Lower lobe of right lung (tissue), 2 donors: Measurements from ENCODE around the gene ASCC2. TPM values are rescaled to one million over a fixed set of nuclear protein-coding genes. Genes with fewer than 3 reads are reported as not detected.

ENCODE experiments used
- ATAC-seq, 2 donors: fragments of 200-7000 bp; cut with Tn5 transposase; one replicate each; pipeline ENCODE4 v1.9.1; 2020 to 2022; ENCODE audit warnings: mild to moderate bottlenecking in 2 of 2, moderate library complexity in 2 of 2
- DNase-seq: peaks from one replicate; pipeline ENCODE4 v3.0.0-alpha.2; 2020
- H3K27ac ChIP-seq: fragments of 200-600 bp; one replicate; pipeline ENCODE4 v1.8.0; 2022
- H3K27me3 ChIP-seq: fragments of 200-600 bp; one replicate; pipeline ENCODE4 v1.8.0; 2022; ENCODE audit warnings: low read depth
- H3K36me3 ChIP-seq: fragments of 200-600 bp; one replicate; pipeline ENCODE4 v1.8.0; 2022; ENCODE audit warnings: mild to moderate bottlenecking
- H3K4me1 ChIP-seq: fragments of 200-600 bp; one replicate; pipeline ENCODE4 v1.8.0; 2022
- H3K4me3 ChIP-seq: fragments of 200-600 bp; one replicate; pipeline ENCODE4 v1.8.0; 2022; ENCODE audit warnings: mild to moderate bottlenecking
- H3K9me3 ChIP-seq: fragments of 200-600 bp; one replicate; pipeline ENCODE4 v1.8.0; 2022
- intact Hi-C: fragments of 100-400 bp; cut with DNase I; formaldehyde crosslinking; loops from one replicate; pipeline ENCODE4 v1.11.0; 2022
- total RNA-seq: library from RNA; stranded (reverse); fragmentation: NEBNext Ultra II Directional; extraction: Animal tissue kit (Norgen Biotek cat#: 25700); gene quantifications from one replicate; pipeline ENCODE4 v1.2.1, GENCODE V29; 2021
- TF ChIP-seq, protein P1 (sequence below): fragments of 200-600 bp; IDR thresholded peaks from one replicate; pipeline ENCODE4 v1.8.0; 2022; ENCODE audit warnings: antibody characterized with exemption, mild to moderate bottlenecking
- donor health status: DM: no; HTN: yes; CAD: no; lungs with severe emphysema.

Gene ASCC2
- total RNA-seq, 1 donor from 2014 or later: 65.4 TPM

DNA sequence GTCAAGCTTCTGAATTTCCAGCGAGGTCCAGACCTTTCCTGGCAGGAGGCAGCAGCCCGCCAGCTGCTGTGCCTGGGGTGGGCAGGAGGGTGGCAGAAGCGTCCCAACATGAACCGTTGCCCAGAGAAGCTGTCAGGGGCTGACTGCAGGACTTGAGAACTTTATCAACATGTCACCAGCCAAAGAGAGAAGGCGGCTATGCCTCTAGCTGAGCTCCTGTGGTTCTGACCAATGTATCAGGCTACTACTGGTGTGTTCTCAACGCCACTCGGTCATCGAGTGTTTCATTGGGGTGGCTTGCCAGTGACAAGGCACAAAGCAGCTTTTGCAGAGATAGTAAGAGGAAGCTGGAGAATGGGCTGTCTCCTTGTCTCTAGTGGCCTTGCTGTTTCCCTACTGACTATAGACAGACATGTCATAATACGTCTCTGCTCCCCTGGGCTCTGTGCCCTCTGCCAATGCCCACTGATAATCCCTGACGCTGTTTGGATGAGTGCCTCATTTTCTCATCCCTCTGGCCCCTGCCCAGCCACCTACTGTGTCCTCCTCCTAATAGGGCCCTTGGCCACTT lies 17.6 kb upstream of the ASCC2 start:
- peak; percentile 37 to 66 for ATAC-seq
- Histone ChIP-seq H3K27ac (no peak overlapping the region), H3K36me3 (no peaks in the 10 kb centered on the region), H3K4me1 (no peaks in the 10 kb centered on the region), H3K4me3 (no peak overlapping the region), H3K9me3 (no peaks in the 10 kb centered on the region), H3K27me3 (no peaks in the 10 kb centered on the region)
- intact Hi-C loops: no loop called here
- TF ChIP-seq, protein P1, sequence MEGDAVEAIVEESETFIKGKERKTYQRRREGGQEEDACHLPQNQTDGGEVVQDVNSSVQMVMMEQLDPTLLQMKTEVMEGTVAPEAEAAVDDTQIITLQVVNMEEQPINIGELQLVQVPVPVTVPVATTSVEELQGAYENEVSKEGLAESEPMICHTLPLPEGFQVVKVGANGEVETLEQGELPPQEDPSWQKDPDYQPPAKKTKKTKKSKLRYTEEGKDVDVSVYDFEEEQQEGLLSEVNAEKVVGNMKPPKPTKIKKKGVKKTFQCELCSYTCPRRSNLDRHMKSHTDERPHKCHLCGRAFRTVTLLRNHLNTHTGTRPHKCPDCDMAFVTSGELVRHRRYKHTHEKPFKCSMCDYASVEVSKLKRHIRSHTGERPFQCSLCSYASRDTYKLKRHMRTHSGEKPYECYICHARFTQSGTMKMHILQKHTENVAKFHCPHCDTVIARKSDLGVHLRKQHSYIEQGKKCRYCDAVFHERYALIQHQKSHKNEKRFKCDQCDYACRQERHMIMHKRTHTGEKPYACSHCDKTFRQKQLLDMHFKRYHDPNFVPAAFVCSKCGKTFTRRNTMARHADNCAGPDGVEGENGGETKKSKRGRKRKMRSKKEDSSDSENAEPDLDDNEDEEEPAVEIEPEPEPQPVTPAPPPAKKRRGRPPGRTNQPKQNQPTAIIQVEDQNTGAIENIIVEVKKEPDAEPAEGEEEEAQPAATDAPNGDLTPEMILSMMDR: no peak
- DNase-seq: no peak

DNA sequence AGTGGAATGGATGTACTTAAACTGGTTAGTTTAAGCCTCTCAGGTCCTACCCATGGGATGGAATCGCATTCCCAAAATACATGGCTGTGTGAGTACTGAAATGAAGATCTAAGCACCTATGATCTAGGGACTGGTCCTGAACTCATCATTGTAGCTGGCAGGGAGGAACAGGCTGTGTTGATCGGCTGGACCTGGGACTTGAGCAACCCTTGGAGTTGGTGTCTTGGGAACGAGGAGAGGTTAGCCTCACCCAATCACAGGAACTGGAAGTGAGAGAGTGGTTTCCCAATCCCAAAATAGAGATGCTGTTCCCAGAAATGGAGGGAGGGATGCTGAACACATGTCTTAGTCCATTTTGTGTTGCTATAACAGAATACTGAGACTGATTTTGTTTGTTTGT lies 16.4 kb upstream of the ASCC2 start:
- ATAC-seq: no peak
- DNase-seq: no peak
- no peaks in the 10 kb centered on the region for H3K27me3 ChIP-seq
- no peaks in the 10 kb centered on the region for H3K4me1 ChIP-seq
- no peak overlapping the region for H3K4me3 ChIP-seq
- no peaks in the 10 kb centered on the region for H3K36me3 ChIP-seq
- TF ChIP-seq, protein P1: no peak
- no peak overlapping the region for H3K27ac ChIP-seq
- no peaks in the 10 kb centered on the region for H3K9me3 ChIP-seq
- intact Hi-C loops: no loop called here

DNA sequence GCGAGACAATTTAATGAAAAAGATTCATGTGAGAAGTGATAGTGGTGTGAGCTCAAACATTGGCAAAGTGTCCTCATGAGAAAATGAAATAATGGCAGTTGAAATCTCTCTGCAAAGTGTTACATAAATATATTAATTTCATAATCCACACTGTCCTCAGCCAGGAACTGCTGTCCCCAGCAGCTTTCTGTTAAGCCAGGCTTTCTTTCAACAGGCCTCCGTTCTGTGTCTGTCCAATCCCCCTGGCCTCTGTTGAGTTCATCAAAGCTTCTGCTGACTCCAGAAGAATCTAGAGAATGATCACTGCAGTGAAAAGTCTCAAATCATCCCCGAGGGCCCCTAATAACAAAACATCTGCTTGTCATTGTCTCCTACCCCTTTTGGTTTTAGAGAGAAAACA lies 10.0 kb upstream of the ASCC2 start:
- no peaks in the 10 kb centered on the region for H3K9me3 ChIP-seq
- ATAC-seq: peak; percentile 37 to 56
- H3K27me3 ChIP-seq: no peaks in the 10 kb centered on the region
- no peak for DNase-seq
- H3K4me3 ChIP-seq: no peak overlapping the region
- intact Hi-C loops: no loop called here
- TF ChIP-seq, protein P1: no peak
- no peaks in the 10 kb centered on the region for H3K4me1 ChIP-seq
- H3K36me3 ChIP-seq: no peaks in the 10 kb centered on the region
- H3K27ac ChIP-seq: peak overlapping the region; percentile 25

DNA sequence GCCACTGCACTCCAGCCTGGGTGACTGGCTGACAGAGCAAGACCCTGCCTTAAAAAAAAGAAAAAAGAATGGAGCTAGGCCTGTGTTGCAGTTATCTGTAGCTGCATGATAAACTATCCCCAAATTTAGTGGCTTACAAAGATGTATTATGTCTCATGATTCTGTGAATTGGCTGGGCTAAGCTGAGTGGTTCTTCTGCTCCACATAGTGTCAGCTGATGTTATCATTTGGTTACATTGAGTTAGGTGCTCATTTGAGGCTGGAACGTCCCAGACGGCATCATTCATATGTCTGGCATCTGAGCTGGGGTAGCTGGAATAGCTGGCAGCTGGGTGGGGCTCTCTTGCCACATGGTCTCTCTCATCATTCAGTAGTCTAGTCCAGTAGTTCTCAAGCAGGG lies 8.2 kb upstream of the ASCC2 start:
- Histone ChIP-seq H3K27me3 (no peaks in the 10 kb centered on the region), H3K36me3 (no peaks in the 10 kb centered on the region), H3K27ac (no peak overlapping the region), H3K4me3 (no peak overlapping the region), H3K4me1 (peaks cover 4% of the 10 kb centered on the region), H3K9me3 (no peaks in the 10 kb centered on the region)
- intact Hi-C loops: no loop called here
- ATAC-seq (no peak), DNase-seq (no peak)
- TF ChIP-seq, protein P1: no peak

DNA sequence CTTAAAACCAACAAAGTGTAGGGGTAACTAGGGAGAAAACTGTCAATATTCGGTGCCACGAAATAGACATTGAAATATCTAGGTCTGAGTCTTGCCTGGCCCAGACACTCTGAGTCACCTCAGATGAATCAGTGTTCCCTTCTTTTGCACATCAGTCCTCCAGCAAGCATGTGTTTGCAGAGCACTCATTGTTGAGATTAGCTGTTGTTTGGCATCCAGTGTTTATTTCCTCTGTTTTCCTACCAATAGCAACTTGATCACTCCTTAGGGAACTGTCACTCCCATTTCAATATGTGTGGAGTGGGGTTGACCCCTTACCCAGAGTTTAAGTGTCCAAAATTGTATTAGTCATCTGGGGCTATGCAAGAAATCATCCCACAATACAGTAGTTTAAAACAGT lies 4.7 kb upstream of the ASCC2 start:
- no peak overlapping the region for H3K4me3 ChIP-seq
- peak overlapping the region; percentile 41 for H3K27ac ChIP-seq
- no peaks in the 10 kb centered on the region for H3K9me3 ChIP-seq
- TF ChIP-seq, protein P1: no peak
- H3K36me3 ChIP-seq: no peaks in the 10 kb centered on the region
- peak; percentile 46 to 52 for ATAC-seq
- H3K27me3 ChIP-seq: no peaks in the 10 kb centered on the region
- intact Hi-C loops: no loop called here
- H3K4me1 ChIP-seq: peaks cover 12% of the 10 kb centered on the region
- DNase-seq: no peak
